Measurements from ENCODE around the gene EXOC6B.

The EXOC6B gene

DNA sequence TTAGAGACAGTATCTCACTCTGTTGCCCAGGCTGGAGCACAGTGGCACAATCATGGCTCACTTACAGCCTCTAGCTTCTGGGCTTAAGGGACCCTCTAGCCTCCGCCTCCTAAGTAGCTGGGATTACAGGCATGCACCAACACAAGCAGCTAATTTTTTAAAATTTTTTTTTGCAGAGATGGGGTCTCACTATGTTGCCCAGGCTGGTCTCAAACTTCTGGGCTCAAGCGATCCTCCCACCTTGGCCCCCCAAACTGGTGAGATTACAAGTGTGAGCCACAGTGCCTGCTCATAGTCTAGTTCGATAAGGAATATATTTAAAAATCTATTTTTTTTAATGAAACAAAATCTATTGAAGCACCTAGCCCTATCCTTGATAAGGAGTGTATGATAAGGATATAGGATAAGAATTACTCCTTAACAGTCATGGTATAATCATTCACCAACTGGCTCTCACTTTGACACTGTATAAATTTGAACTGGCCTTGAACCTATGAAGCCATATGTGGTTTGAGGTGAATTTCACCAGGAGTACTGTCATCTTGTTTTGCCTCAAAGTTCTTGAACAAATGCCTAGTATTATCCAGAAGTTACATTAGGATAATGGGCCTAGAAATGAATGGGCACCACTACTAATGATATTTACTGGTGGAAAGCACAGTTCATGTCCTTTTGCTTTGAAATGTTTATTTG, 71.1 kb downstream of the EXOC6B start:
- intact Hi-C loops (cut with DNase I): no loop called here
- no peak for DNase-seq

DNA sequence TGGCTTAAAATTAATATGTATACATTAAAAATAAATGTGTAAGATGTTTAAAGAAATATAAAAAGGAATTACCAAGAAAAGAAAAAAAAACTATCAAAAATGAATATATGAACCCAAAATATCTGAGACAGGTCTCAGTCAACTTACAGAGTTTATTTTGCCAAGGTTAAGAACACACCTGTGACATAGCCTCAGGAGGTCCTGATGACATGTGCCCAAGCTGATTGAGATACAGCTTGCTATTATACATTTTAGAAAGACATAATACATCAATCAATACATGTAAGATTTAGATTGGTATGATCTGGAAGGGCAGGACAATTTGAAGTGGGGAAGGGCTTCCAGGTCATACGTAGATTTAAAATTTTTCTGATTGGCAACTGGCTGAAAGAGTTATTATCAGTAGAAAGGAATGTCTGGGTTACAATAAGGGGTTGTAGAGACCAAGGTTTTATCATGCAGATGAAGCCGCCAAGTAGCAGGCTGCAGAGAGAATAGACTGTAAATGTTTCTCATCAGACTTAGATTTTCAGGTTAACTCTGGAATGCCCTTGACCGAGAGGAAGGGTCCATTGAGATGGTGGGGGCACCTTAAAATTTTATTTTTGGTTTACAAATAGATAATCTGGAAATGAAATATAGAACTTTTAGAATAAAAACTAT, 74.7 kb downstream of the EXOC6B start:
- intact Hi-C loops (cut with DNase I): no loop called here
- no peak for DNase-seq

DNA sequence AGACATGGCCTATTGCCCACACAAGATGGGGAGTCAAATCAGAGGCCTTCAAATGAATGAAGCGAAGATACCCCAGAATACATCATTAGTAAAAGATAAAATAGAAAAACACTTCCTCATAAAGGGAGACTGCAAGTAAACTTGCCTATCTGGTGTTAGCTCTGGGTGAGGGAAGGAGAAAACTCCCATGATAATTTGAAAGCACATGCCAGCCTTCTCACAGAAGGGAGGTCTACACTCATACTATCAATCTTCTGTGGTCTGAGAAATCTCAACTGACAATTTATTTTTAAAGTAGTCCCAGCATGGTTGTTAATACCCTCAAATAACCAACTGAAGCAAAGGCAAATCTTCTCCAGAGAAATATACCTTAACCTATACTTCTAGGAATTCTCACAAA, 75.4 kb downstream of the EXOC6B start:
- intact Hi-C loops (cut with DNase I): no loop called here
- DNase-seq: no peak

DNA sequence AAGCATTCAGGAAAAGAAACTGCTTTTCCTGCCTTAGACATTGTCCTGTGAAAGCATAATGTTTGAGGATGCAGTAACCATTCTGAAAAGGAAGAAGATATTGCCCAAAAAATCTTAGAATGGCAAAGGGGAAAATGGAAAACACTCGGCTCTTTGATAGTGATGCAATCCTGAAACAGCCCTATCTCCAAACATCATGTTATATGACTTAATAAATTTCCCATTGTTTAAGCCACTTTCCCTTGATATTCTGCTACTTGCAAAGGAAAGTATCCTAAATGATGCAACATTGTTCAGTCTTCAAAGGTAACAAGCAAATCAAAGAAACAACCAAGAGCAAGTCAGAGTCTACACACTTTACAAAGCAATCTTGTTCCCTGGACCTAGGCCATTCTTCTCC, 78.5 kb downstream of the EXOC6B start:
- intact Hi-C loops (cut with DNase I): loop anchor here (5.0 to 10.0 kb wide), 3 partner anchors 143 to 825 kb away; partner anchors contain the start of gene CYP26B1
- DNase-seq: no peak

DNA sequence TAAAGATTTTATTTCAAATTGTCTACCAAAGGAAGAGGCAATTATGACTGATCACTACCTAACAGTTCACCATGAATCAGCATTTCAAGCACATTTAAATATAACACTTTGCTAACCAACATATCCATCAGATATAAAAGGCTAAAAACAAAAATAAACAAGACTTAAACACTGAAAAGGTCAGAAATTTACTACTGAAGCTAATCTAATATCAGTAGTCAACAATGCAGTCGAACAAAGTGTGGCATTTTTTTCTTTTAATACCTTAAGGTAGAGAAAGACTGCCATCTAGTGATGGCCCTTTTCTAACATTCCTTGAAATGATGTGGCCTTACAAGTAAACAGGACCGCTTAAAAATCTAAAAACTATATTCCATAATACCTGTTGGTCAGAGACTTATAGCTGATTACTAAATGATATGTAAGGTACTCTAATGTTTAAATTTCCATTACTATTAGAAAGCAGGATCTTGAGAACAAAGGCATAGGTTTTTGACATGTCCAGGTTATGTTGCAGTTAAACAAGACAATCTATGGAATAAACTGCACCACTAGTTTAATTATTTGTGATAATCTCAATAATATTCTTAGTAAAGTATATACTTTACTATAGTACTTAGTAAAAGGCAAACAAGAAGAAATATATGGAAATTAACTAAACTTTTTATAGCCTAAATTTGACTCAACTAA, 80.0 kb downstream of the EXOC6B start:
- intact Hi-C loops (cut with DNase I): loop anchor here (5.0 to 10.0 kb wide), 3 partner anchors 141 to 824 kb away; partner anchors contain the start of gene CYP26B1
- peak in 7 of 42 donors; percentile 11 to 51 (median 32) for DNase-seq

DNA sequence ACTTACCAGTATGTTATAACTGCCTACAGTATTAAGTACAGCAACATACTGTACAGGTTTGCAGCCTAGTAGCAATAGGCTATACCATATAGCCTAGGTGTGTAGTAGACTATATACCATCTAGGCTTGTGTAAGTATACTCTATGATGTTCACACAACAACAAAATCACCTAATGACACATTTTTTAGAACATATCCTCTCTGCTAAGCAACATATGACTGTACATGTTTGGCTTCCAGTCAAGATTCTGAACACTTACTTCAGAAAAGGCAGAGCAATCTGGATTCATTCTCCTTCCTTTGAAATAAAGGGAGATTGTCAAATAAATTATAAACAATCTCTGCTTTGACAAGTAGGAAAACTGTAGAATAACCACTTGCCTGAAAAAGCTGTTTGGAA, 81.8 kb downstream of the EXOC6B start:
- intact Hi-C loops (cut with DNase I): loop anchor here (10.0 kb wide), 2 partner anchors 139 to 599 kb away; partner anchors contain the start of gene CYP26B1

DNA sequence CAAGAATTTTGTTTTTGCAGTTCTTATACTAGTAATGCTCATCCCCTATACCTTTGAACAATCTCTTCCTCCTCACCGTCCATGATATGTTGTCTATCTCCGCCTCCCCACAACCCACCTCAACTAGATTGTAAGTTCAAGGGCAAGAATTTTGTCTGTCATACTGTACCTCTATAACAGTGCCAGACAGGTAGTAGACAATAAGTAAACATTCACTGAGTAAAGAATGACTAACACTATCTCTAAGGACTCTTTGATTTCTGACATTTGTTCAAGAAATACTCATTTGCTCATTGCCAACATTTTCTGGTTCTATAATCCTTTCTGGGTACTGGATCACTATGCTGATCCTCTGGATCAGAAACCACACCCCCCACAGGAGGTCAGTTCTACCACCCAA, 82.4 kb downstream of the EXOC6B start:
- intact Hi-C loops (cut with DNase I): loop anchor here (10.0 kb wide), 2 partner anchors 139 to 599 kb away; partner anchors contain the start of gene CYP26B1
- no peak for DNase-seq

More for the DNA sequence above, 81.8 kb downstream of the EXOC6B start:
- DNase-seq: no peak

DNA sequence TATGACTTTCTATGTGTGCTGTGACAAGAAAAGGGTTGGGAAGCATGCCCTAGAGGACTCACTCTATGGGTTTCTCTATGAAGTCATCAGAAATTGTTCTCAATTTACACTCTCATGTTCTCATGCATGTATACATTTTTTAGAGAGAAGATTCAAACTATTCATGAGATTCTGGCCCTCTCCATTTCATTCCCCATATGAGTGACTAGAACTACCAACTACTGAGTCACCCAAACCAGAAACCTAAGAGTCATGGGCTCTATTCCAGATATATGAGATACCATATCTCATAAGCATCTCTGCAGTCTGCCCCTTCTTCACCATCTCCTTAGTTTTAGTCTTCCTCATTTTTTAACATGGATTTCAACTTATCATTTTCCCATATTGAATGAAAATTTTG, 87.7 kb downstream of the EXOC6B start:
- DNase-seq: no peak
- intact Hi-C loops (cut with DNase I): no loop called here

DNA sequence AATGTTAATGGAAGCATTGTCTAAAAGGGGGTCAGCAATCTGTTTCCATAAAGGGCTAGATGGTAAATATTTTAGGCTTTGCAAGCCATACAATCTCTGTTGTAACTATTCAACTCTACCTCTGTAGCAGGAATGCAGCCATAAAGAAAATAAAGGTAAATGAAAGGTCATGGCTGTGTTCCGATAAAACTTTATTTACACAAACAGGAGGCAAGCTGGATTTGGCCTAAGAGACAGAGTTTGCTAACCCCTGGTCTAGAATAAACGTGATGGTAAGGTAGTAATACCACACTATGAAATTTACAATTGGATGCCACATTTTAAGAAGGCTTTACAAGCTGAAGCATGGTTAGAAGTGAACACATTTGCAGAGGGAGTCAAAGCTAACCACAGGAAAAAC, 91.4 kb downstream of the EXOC6B start:
- intact Hi-C loops (cut with DNase I): no loop called here
- no peak for DNase-seq

DNA sequence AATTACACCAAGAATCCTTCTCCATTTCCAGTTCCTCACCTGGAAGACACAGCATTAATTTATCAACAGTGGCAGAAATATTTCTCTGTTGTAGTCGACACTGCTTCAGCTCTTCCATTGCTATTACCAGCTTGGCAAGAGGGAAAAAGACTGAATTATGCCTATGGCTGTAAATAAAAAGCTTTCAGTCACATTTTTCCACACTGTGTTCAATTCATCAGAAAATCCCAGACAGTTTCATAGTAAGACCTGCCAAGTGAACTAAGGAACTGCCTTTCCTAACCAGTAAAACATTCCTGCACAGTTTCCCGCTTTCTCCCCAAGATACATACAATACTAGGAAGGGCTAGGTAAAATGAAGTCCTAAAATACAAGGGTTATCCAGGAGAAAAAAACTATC, 94.7 kb downstream of the EXOC6B start:
- intact Hi-C loops (cut with DNase I): no loop called here
- no peak for DNase-seq

DNA sequence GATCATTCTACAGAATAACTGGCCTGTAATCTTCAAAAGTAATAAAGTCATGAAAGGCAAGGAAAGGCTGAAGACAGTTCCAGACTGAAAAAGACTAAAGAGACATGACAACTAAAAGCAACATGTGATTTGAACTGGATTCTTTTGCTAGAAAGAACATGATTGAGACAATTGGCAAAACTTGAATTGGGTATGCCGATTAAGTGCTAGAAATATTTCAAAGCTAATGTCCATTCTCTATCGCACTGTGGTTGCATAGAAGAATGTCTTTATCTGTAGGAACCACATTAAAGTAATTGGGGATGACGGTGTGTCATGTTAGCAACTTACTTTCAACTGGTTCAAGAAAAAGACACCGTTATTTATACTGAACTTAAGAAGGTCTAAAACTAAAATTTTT, 98.5 kb downstream of the EXOC6B start:
- intact Hi-C loops (cut with DNase I): no loop called here
- DNase-seq: no peak

DNA sequence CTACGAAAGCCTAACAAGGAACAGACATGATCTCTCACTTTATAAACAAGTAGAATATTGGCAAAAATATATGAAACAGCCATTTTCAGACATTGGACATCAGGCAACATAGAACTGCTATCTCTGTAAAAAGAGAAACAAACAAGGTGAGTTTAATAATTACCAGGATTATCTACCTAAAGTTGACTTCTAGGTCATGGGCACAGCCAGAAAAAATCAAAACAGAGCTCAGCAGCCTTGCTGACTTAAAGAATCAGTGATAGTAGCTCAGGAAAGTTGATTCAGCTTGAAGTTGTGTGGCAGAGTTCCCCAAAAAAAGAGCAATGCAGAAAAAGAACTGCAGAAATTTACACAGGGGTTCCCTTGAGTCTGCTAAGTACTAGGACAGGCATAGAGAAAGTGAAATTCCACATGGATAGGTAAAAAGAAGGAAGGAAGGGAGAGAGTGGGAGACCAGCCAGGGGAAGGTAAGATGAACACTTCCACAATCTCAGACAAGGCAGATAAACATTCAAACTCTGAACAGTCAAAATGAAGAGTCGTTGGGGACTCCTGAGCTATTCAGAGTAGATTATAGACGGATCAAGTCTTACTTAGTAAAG, 102.0 kb downstream of the EXOC6B start:
- intact Hi-C loops (cut with DNase I): no loop called here
- no peak for DNase-seq

DNA sequence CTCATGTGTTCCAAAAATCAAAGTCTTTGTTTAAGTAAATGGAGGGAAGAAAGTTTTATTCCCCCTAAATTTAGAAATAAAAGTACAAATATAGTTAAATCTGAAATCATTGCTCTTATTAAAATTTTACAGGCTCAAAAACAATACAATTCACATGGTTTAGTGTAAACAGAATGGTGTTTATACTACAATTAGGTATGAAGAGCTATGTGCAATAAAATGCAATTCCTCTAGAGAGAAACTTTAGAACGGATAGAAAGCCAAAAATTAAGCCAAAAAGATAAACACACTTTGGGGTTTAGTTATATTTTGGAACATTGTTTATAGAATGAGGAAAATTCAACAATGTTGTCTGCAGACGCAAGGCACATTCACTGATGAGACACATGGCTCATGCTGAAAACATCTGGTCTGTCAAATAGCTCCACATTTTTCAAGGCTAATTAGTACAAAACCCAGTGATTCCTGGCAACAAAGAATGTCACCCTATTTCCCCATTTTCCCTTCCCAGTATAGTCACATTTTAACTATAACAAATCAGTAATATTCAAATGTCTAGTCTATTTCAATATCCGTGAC, 103.3 kb downstream of the EXOC6B start:
- DNase-seq: no peak
- intact Hi-C loops (cut with DNase I): no loop called here

DNA sequence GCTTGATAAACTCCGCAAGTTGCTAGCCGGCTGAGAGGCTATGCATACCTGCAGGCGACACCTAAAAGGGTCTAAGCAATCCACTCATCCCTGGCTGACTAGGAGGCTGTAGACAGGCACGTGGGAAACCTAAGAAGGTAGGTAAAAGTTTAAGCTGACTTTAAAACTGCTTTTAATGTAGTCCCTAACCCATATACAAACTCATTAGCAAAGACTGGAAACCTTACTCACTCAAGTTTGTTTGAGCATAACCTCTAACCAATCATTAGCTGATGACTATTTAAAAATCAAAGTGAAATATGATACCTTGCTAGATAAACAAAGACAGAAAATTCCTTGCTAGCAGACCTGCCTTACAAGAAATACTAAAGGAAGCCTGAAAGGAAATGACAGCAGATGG, 106.4 kb downstream of the EXOC6B start:
- intact Hi-C loops (cut with DNase I): no loop called here
- DNase-seq: no peak

DNA sequence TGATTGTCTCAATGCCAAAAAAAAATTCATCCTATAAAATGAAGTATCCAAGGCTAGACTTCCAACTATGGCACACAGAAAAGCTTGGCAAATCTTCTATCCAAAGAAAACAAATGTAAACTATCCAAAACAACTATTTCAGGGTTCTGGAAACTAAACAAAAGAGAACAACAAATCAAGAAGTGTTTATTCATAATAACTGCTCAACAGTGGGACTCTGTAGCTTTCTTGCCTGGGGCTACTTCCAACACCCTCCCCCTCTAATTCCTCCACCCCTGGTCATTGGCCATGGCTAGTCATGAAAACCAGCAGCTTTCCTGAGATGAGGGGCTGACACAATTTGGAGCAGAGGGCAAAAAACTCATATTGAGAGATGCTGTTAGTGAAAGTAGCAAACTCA, 107.0 kb downstream of the EXOC6B start:
- intact Hi-C loops (cut with DNase I): no loop called here
- DNase-seq: no peak

DNA sequence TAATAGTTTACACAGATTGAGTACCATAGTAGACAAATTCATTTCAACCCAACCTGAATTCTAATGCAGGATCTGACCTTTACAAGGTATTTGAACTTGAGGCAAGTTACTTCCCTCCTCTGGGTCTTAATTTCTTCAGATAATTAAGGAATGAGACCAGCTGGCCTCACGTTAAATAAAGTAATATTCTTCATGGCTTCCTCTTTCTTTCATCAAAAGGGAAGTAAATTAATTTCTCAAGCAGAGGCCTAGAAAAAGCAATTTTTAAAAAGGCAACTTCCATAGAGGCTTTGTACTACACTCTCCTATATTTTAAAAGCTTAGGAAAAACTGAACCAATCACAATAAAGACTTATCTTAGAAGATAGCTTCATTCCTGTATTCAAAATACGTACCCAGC, 109.2 kb downstream of the EXOC6B start:
- intact Hi-C loops (cut with DNase I): no loop called here
- no peak for DNase-seq

DNA sequence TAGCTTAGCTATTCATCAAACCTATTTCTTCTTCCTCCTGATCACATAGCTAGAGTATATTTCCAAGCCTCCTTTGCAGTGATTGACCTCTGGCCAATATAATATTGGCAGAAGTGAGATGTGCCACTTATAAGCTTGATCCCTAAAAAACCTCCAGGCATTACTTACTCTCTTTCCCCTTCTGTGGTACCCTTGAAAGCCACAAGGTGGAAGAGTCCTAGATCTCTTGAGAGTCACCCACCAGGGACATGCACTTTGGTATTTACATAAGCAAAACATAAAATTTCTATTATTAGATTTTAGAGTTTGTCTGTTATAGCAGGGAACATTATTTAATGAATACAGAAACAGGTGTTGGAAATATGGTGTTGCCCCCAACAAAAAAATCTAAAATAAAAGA, 112.0 kb downstream of the EXOC6B start:
- intact Hi-C loops (cut with DNase I): no loop called here
- DNase-seq: no peak

DNA sequence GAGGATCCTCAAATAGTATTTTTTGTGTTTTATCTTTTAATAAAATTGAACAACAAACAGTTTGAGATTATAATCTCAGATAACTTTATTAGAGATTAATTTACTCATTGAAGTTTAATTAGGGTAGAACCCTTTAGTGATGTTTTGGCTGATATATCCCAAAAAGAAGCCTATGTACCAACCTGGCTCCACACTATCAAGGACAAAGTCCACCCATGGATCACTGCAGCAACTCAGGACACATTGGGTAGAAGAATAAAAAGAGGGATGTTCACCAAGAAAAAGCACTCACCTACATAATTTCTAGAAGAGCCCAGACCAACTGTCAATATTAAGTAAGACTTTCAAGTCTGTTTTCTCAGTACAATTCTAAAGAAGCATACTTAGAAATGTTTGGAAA, 112.9 kb downstream of the EXOC6B start:
- DNase-seq: no peak
- intact Hi-C loops (cut with DNase I): no loop called here

DNA sequence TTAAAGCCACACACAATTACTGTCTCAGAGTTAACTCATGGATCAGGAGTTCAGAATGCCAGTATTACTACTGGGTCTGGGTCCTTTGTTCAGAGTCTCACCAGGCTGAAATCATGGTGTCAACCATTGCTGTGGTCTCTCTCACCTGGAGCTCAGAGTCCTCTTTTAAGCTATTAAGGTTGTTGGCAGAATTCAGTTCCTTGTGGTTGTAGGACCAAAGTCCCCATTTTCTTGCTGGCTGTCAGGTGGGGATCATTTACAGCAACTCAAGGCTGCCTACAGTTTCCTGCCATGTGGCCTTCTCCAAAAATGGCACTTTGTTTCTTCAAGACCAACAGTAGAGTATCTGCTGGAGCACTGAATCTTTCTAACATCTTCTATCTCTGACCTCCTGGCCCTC, 113.5 kb downstream of the EXOC6B start:
- intact Hi-C loops (cut with DNase I): no loop called here
- no peak for DNase-seq

All from head of caudate nucleus (tissue), 42 donors.